ENCODE measurements around the gene AK5.

- TF ChIP-seq POLR2A (IDR thresholded peaks at IDR 0.05; ENCODE audit: insufficient read depth in 1 of 2, low read depth in 2 of 2, low read length in 2 of 2) = no peak
- no peak for TF ChIP-seq PBX3 (CRISPR knock-in tag; IDR thresholded peaks at IDR 0.05; ENCODE audit: borderline replicate concordance)
- no peak for TF ChIP-seq EP300 (IDR thresholded peaks at IDR 0.05; ENCODE audit: low read depth in 2 of 2, low read length in 2 of 2)
- TF ChIP-seq EP300 (CRISPR knock-in tag; IDR thresholded peaks at IDR 0.05; ENCODE audit: borderline replicate concordance) = no peak
- TF ChIP-seq SOX5 (CRISPR knock-in tag; IDR thresholded peaks at IDR 0.05; ENCODE audit: borderline replicate concordance) = no peak
- no peak for TF ChIP-seq ZSCAN29 (CRISPR knock-in tag; conservative IDR thresholded peaks at IDR 0.05)
- TF ChIP-seq POGK (CRISPR knock-in tag; conservative IDR thresholded peaks at IDR 0.05) = no peak
- TF ChIP-seq SP1 (IDR thresholded peaks at IDR 0.05) = no peak
- no peak for TF ChIP-seq SP1 (CRISPR knock-in tag; IDR thresholded peaks at IDR 0.05)
- no peak for TF ChIP-seq CBX5 (CRISPR knock-in tag; IDR thresholded peaks at IDR 0.05; ENCODE audit: borderline replicate concordance)
These were observed 116.3 kb downstream of the AK5 start for GRCh38 chr1:77398152-77398551.
